H1 (cell line): ENCODE results near the gene TGFBI. TPM values are rescaled to one million over a fixed set of nuclear protein-coding genes. Genes with fewer than 3 reads are reported as not detected.

Experiments
- CTCF ChIA-PET: fragments of 300-600 bp; sonication (Branson Sonifier 250); formaldehyde crosslinking; loops from one replicate; lab custom pipeline; 2021; ENCODE audit not compliant: partially characterized antibody; lab: Charles Lee
- POLR2A ChIA-PET: fragments of 300-600 bp; sonication (Branson Sonifier 250); formaldehyde crosslinking; loops from one replicate; lab custom pipeline; 2021; ENCODE audit warnings: inconsistent platforms; ENCODE audit not compliant: partially characterized antibody; lab: Charles Lee
- DNase-seq, 2 experiments: peaks; one replicate each; pipeline versions ENCODE4 v3.0.0 to v3.0.0-alpha.2; 2010 to 2022; ENCODE audit warnings: low spot score in 2 of 2, low read depth in 1 of 2, mixed read lengths in 1 of 2
- FAIRE-seq: peaks from 2 replicates; lab custom pipeline; 2011; peaks lifted over from hg19 to GRCh38; lab: Jason Lieb, UNC
- H2AFZ ChIP-seq: 2 replicates; pipeline ENCODE4 v1.8.1; 2012; ENCODE audit warnings: low read length, inconsistent platforms
- H2AK5ac ChIP-seq: 2 replicates; pipeline ENCODE4 v1.6.1; 2013; ENCODE audit warnings: low read depth, low read length
- H2BK120ac ChIP-seq: replicated peaks from 2 replicates; pipeline ENCODE3; 2013; ENCODE audit warnings: low read depth, low read length, inconsistent platforms
- H2BK12ac ChIP-seq: 2 replicates; pipeline ENCODE4 v1.6.1; 2013; ENCODE audit warnings: low read depth, low read length
- H2BK15ac ChIP-seq: 2 replicates; pipeline ENCODE4 v1.6.1; 2013; ENCODE audit warnings: low read length
- H2BK20ac ChIP-seq: 2 replicates; pipeline ENCODE4 v1.6.1; 2013; ENCODE audit warnings: low read length
- H2BK5ac ChIP-seq: 2 replicates; pipeline ENCODE4 v1.6.1; 2013; ENCODE audit warnings: low read depth, low read length
- H3K14ac ChIP-seq: 2 replicates; pipeline ENCODE4 v1.6.1; 2013; ENCODE audit warnings: inconsistent platforms; ENCODE audit not compliant: insufficient read length
- H3K18ac ChIP-seq: 2 replicates; pipeline ENCODE4 v1.6.1; 2013; ENCODE audit warnings: low read length; ENCODE audit errors: extremely low read depth
- H3K23ac ChIP-seq: 2 replicates; pipeline ENCODE4 v1.6.1; 2013; ENCODE audit warnings: inconsistent platforms; ENCODE audit not compliant: insufficient read length
- H3K23me2 ChIP-seq: 2 replicates; pipeline ENCODE4 v1.6.1; 2013; ENCODE audit warnings: low read depth, low read length
- H3K27ac ChIP-seq: 2 replicates; pipeline ENCODE4 v1.6.1; 2011; ENCODE audit warnings: low read depth, low read length, inconsistent platforms
- H3K27me3 ChIP-seq, 4 experiments: replicated peaks in 1 of 4; 1 replicate in 1 of 4; 2 replicates in 3 of 4; pipeline versions ENCODE4 v1.6.1 to v1.8.1; 2011 to 2013; ENCODE audit warnings: low read length in 3 of 4, mild to moderate bottlenecking in 3 of 4, inconsistent platforms in 2 of 4, mixed read lengths in 2 of 4, moderate library complexity in 1 of 4; ENCODE audit not compliant: control insufficient read depth in 3 of 4, insufficient read depth in 3 of 4; ENCODE audit errors: extremely low read depth in 1 of 4
- H3K36me3 ChIP-seq, 4 experiments: 2 replicates each; pipeline versions ENCODE4 v1.6.1 to v1.8.1; 2011 to 2013; ENCODE audit warnings: mild to moderate bottlenecking in 4 of 4, low read length in 3 of 4, moderate library complexity in 2 of 4, control low read depth in 1 of 4, inconsistent platforms in 1 of 4; ENCODE audit not compliant: insufficient read depth in 4 of 4, control insufficient read depth in 2 of 4
- H3K4ac ChIP-seq: replicated peaks from 2 replicates; pipeline ENCODE3; 2013; ENCODE audit warnings: low read length, low read depth, mixed read lengths, inconsistent platforms; ENCODE audit not compliant: insufficient read length
- H3K4me1 ChIP-seq, 4 experiments: replicated peaks in 1 of 4; 1 replicate in 1 of 4; 2 replicates in 3 of 4; pipeline versions ENCODE4 v1.6.1 to v1.8.1; 2011 to 2013; ENCODE audit warnings: low read length in 3 of 4, inconsistent platforms in 2 of 4, mixed read lengths in 1 of 4; ENCODE audit not compliant: insufficient read depth in 4 of 4, control insufficient read depth in 3 of 4
- H3K4me2 ChIP-seq, 2 experiments: 2 replicates each; pipeline versions ENCODE4 v1.6.1 to v1.8.1; 2011 to 2013; ENCODE audit warnings: low read depth in 2 of 2, low read length in 2 of 2, control low read depth in 1 of 2, inconsistent platforms in 1 of 2, mild to moderate bottlenecking in 1 of 2; ENCODE audit not compliant: insufficient read depth in 1 of 2
- H3K4me3 ChIP-seq, 4 experiments: fragments of 200-600, 300-600 bp in 1 of 4; sonication (generic), shearing (Covaris generic), sonication (Bioruptor Twin) in 1 of 4; 2 replicates each; pipeline versions ENCODE4 v1.5.1 to v1.8.1; 2011 to 2016; ENCODE audit warnings: low read length in 4 of 4, low read depth in 3 of 4, control low read depth in 2 of 4, inconsistent platforms in 2 of 4, mild to moderate bottlenecking in 2 of 4, mixed read lengths in 1 of 4, moderate library complexity in 1 of 4; ENCODE audit not compliant: insufficient read depth in 2 of 4; ENCODE audit errors: extremely low read depth in 1 of 4
- H3K56ac ChIP-seq: replicated peaks from 2 replicates; pipeline ENCODE3; 2013; ENCODE audit warnings: low read depth, mild to moderate bottlenecking, mixed read lengths, low read length, inconsistent platforms; ENCODE audit not compliant: insufficient read length
- H3K79me1 ChIP-seq: 2 replicates; pipeline ENCODE4 v1.6.1; 2013; ENCODE audit warnings: low read depth, low read length, control low read depth
- H3K79me2 ChIP-seq, 2 experiments: 2 replicates each; pipeline versions ENCODE4 v1.6.1 to v1.8.1; 2012 to 2013; ENCODE audit warnings: low read length in 2 of 2, mild to moderate bottlenecking in 2 of 2, inconsistent platforms in 1 of 2; ENCODE audit not compliant: insufficient read depth in 2 of 2, control insufficient read depth in 1 of 2
- H3K9ac ChIP-seq, 4 experiments: replicated peaks in 1 of 4; 1 replicate in 1 of 4; 2 replicates in 3 of 4; pipeline versions ENCODE4 v1.6.1 to v1.8.1; 2011 to 2013; ENCODE audit warnings: low read depth in 3 of 4, low read length in 3 of 4, control low read depth in 2 of 4, mild to moderate bottlenecking in 2 of 4, moderate library complexity in 2 of 4, inconsistent platforms in 1 of 4; ENCODE audit errors: extremely low read depth in 1 of 4
- H3K9me3 ChIP-seq, 2 experiments: 2 replicates each; pipeline versions ENCODE4 v1.6.1 to v1.8.1; 2012 to 2013; ENCODE audit warnings: mild to moderate bottlenecking in 2 of 2, moderate library complexity in 2 of 2, control low read depth in 1 of 2, inconsistent platforms in 1 of 2, low read depth in 1 of 2, low read length in 1 of 2, mixed read lengths in 1 of 2; ENCODE audit not compliant: insufficient read depth in 2 of 2
- H4K20me1 ChIP-seq, 2 experiments: replicated peaks in 1 of 2; 2 replicates each; pipeline versions ENCODE3 to v1.8.1; 2011 to 2013; ENCODE audit warnings: inconsistent platforms in 2 of 2, low read length in 2 of 2, mild to moderate bottlenecking in 1 of 2; ENCODE audit not compliant: insufficient read depth in 2 of 2, control insufficient read depth in 1 of 2
- H4K5ac ChIP-seq: 2 replicates; pipeline ENCODE4 v1.6.1; 2013; ENCODE audit warnings: low read length, low read depth, mixed read lengths, inconsistent platforms; ENCODE audit not compliant: insufficient read length
- H4K8ac ChIP-seq: 2 replicates; pipeline ENCODE4 v1.8.0; 2013; ENCODE audit warnings: mild to moderate bottlenecking, moderate library complexity, low read length, inconsistent platforms; ENCODE audit not compliant: insufficient read depth; ENCODE audit errors: extremely low read depth
- H4K91ac ChIP-seq: replicated peaks from 2 replicates; pipeline ENCODE3; 2013; ENCODE audit warnings: low read length, mixed read lengths, inconsistent platforms; ENCODE audit not compliant: insufficient read length
- CTBP2 ChIP-seq: IDR thresholded peaks from 2 replicates; pipeline ENCODE4 v1.7.0; 2011; ENCODE audit warnings: borderline replicate concordance, mild to moderate bottlenecking, moderate library complexity, mixed read lengths, low read length; ENCODE audit not compliant: insufficient read depth, insufficient read length
- E2F6 ChIP-seq: IDR thresholded peaks from 2 replicates; pipeline ENCODE4 v1.6.1; 2012; ENCODE audit warnings: inconsistent platforms
- GABPA ChIP-seq: IDR thresholded peaks from 2 replicates; pipeline ENCODE4 v1.6.1; 2011; ENCODE audit warnings: mild to moderate bottlenecking, low read length, moderate library complexity, borderline replicate concordance; ENCODE audit not compliant: insufficient read depth
- JUND ChIP-seq: IDR thresholded peaks from 2 replicates; pipeline ENCODE4 v1.6.1; 2011; ENCODE audit warnings: mild to moderate bottlenecking, improper control_type of control experiment, low read length
- RAD21 ChIP-seq, 2 experiments: IDR thresholded peaks in 1 of 2; conservative IDR thresholded peaks in 1 of 2; 2 replicates each; pipeline ENCODE4 v1.6.1; 2011; ENCODE audit warnings: low read depth in 2 of 2, low read length in 2 of 2, improper control_type of control experiment in 1 of 2, inconsistent platforms in 1 of 2, mild to moderate bottlenecking in 1 of 2, moderate library complexity in 1 of 2
- RNF2 ChIP-seq: fragments of 200-900, 300-1000 bp; sonication (generic); IDR thresholded peaks from 2 replicates; pipeline ENCODE4 v1.7.1; 2016; ENCODE audit warnings: borderline replicate concordance, low read depth, mild to moderate bottlenecking, antibody characterized with exemption, low read length; ENCODE audit not compliant: poor library complexity, severe bottlenecking; ENCODE audit errors: missing control alignments
- SIX5 ChIP-seq: IDR thresholded peaks from 2 replicates; pipeline ENCODE4 v1.6.1; 2011; ENCODE audit warnings: mild to moderate bottlenecking, low read depth, low read length
- SP2 ChIP-seq: IDR thresholded peaks from 2 replicates; pipeline ENCODE4 v1.6.1; 2012; ENCODE audit warnings: mild to moderate bottlenecking, low read length, inconsistent platforms
- SUZ12 ChIP-seq: fragments of 200-600 bp; sonication (generic); IDR thresholded peaks from 2 replicates; pipeline ENCODE4 v1.6.1; 2012; ENCODE audit warnings: mild to moderate bottlenecking, inconsistent platforms, low read length, moderate library complexity, mixed read lengths
- TAF1 ChIP-seq: IDR thresholded peaks from 2 replicates; pipeline ENCODE4 v1.6.1; 2011; ENCODE audit warnings: mild to moderate bottlenecking, low read depth, low read length
- WGBS, 2 experiments: shearing (Covaris generic) in 1 of 2; methylation state at CpG; one replicate each; pipeline versions ENCODE4 v1.1.6 to v1.1.7; 2013 to 2015; ENCODE audit warnings: low lambda C conversion rate in 2 of 2, mixed read lengths in 2 of 2, inconsistent platforms in 1 of 2, low coverage in 1 of 2, missing lambda C conversion rate in 1 of 2; ENCODE audit not compliant: insufficient replicate concordance in 2 of 2, insufficient coverage in 1 of 2, insufficient read length in 1 of 2; ENCODE audit errors: extremely low coverage in 1 of 2, missing lambda C conversion rate in 1 of 2; 5-methylcytosine and 5-hydroxymethylcytosine counted together
- polyA plus RNA-seq, 7 experiments: library from polyadenylated mRNA; depleted of rRNA in 3 of 7; stranded (reverse) in 5 of 7; unstranded in 2 of 7; fragments of >200 nt in 5 of 7; fragments of 200-250 nt in 2 of 7; gene quantifications; 1 replicate in 5 of 7; 2 replicates in 1 of 7; 4 replicates in 1 of 7; pipeline versions ENCODE4 v1.2.1 to v1.2.3, GENCODE V29; 2011 to 2013; ENCODE audit warnings: missing spikeins in 2 of 7, mixed read lengths in 2 of 7
- total RNA-seq: library from RNA; stranded (reverse); fragmentation: NEBNext Ultra II Directional; extraction: Animal tissue kit (Norgen Biotek cat#: 25700); gene quantifications from 2 replicates; pipeline ENCODE4 v1.2.1, GENCODE V29; 2021

Gene TGFBI
- total and polyA plus RNA-seq, 2 of the 8 experiments (the other 6 are each of a cell fraction or from before 2014, with no cell fraction given) = 6.0 to 8.5 TPM

- Histone ChIP-seq H3K79me2 (no peaks in the 10 kb centered on the region), H3K79me1 (no peaks in the 10 kb centered on the region), H2BK120ac (no peak overlapping the region), H2BK15ac (no peak overlapping the region), H3K56ac (no peak overlapping the region), H2AK5ac (no peak overlapping the region), H3K27ac (no peak overlapping the region), H3K9ac (no peak overlapping the region), H3K4me2 (no peak overlapping the region), H2AFZ (no peak overlapping the region), H3K4ac (no peak overlapping the region), H4K5ac (no peak overlapping the region), H4K20me1 (no peaks in the 10 kb centered on the region), H2BK12ac (no peak overlapping the region), H3K14ac (no peak overlapping the region), H3K4me1 (0 out of 7 replicates have a peak, but pooled peaks cover 0 to 4% (median 0%) of the 10 kb centered on the region in 4 experiments), H3K23ac (no peak overlapping the region), H3K23me2 (no peaks in the 10 kb centered on the region), H3K18ac (no peak overlapping the region), H4K91ac (no peak overlapping the region), H4K8ac (no peak overlapping the region), H3K4me3 (no peak overlapping the region), H2BK5ac (no peak overlapping the region), H2BK20ac (no peak overlapping the region), H3K27me3 (no peaks in the 10 kb centered on the region; a peak in 1 of 7 replicates), H3K9me3 (no peaks in the 10 kb centered on the region), H3K36me3 (no peaks in the 10 kb centered on the region)
- FAIRE-seq (no peak), DNase-seq (no peak)
- CTCF ChIA-PET = interaction anchor here (2.3 to 6.6 kb wide), 3 partner anchors 12 to 63 kb away, joined by 12 to 30 read pairs (median 13); no protein-coding TSS in a partner anchor
- POLR2A ChIA-PET = no interaction called here
- WGBS, 2 experiments = 83% methylated on average over 8 of the region's 8 CpGs; no CpG with 5 or more reads in 1 of the 2 experiments
- TF ChIP-seq E2F6 (no peak), RAD21 (IDR thresholded peaks at IDR 0.05 in 1 of 2, conservative IDR thresholded peaks at IDR 0.05 in 1 of 2; ENCODE audit: low read depth in 2 of 2, low read length in 2 of 2) (no peak), JUND (no peak), SP2 (no peak), TAF1 (no peak), RNF2 (no peak), CTBP2 (no peak), GABPA (no peak), SUZ12 (no peak), SIX5 (no peak)
Measured at GRCh38 chr5:135999406-136000139, 29.2 kb upstream of the TGFBI start.
